Astrocyte of the spinal cord (primary cell): ENCODE measurements around the gene TTBK2.

Source experiments
- DNase-seq: peaks from one replicate; pipeline ENCODE4 v3.0.0; 2011; ENCODE audit warnings: low read depth, low spot score
- H3K4me3 ChIP-seq: 2 replicates; pipeline ENCODE4 v1.5.1; 2011; ENCODE audit warnings: low read depth, mild to moderate bottlenecking, low read length, moderate library complexity
- CTCF ChIP-seq: IDR thresholded peaks from 2 replicates; pipeline ENCODE4 v1.5.1; 2012; ENCODE audit warnings: low read depth, mild to moderate bottlenecking, low read length, inconsistent platforms
- in situ Hi-C: cut with HindIII; loops from 2 replicates; pipeline ENCODE4 v1.10.0; 2017; ENCODE audit warnings: low sequenced_read_pairs

TTBK2 gene

GRCh38 chr15:42721016-42721415, 199.6 kb downstream of the TTBK2 start:
- no peak for TF ChIP-seq CTCF
- in situ Hi-C loops = no loop called here
- DNase-seq = no peak
- H3K4me3 ChIP-seq = no peak overlapping the region

- TF ChIP-seq CTCF = no peak
- in situ Hi-C loops = no loop called here
- no peak for DNase-seq
- no peak overlapping the region for H3K4me3 ChIP-seq
These were observed 200.5 kb downstream of the TTBK2 start for GRCh38 chr15:42720071-42720470.

DNA sequence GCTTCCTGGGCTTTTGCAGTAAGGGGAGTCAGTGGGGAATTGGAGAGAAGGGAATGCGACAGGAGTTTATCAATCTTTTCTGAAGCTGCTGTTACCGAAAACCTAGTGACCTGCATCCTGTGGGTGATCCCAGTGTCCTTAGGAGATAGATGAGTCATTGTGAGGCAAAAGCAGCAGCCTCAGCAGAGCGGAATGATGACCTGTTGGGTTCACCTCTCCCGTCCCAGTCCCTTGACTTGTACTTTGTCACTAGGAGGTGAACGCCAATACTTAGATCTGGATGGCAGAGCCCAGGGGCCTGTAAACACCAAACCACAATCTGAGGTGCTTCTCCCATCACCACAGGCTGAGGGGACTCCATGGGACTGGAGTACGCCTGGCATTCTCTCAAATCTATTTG, 201.5 kb downstream of the TTBK2 start:
- TF ChIP-seq CTCF = no peak
- in situ Hi-C loops = no loop called here
- no peak for DNase-seq
- H3K4me3 ChIP-seq = no peak overlapping the region

GRCh38 chr15:42716626-42717025, 204.0 kb downstream of the TTBK2 start:
- DNase-seq = no peak
- in situ Hi-C loops = no loop called here
- H3K4me3 ChIP-seq = no peak overlapping the region
- no peak for TF ChIP-seq CTCF

GRCh38 chr15:42716125-42716524, 204.5 kb downstream of the TTBK2 start:
- H3K4me3 ChIP-seq = no peak overlapping the region
- TF ChIP-seq CTCF = no peak
- in situ Hi-C loops = no loop called here
- no peak for DNase-seq

DNA sequence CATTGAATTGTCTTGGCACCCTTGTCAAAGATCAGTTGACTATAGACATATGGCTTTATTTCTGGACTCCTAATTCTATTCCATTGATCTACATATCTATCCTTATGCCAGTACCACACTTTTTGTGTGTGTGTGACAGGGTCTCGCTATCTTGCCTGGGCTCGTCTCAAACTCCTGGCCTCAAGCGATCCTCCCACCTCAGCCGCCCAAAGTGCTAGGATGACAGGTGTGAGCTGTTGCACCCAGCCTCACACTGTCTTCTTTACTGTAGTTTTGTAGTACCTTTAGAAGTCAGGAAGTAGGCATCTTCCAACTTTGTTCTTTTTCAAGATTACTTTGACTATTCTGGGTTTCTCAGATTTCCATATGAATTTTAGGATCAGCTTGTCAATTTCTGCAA, 208.0 kb downstream of the TTBK2 start:
- no peak for TF ChIP-seq CTCF
- DNase-seq = no peak
- in situ Hi-C loops = no loop called here
- H3K4me3 ChIP-seq = no peak overlapping the region

GRCh38 chr15:42711746-42712145, 208.8 kb downstream of the TTBK2 start:
- no peak for DNase-seq
- in situ Hi-C loops = no loop called here
- no peak overlapping the region for H3K4me3 ChIP-seq
- no peak for TF ChIP-seq CTCF
